Fibroblast of upper back skin (primary cell): ENCODE measurements around the gene MAGI3.
A peak's percentile ranks its signal among the peaks of the same experiment; 100 is the strongest.

Experiments
- DNase-seq: peaks from one replicate; pipeline ENCODE4 v3.0.0-alpha.2; 2013

MAGI3 gene

DNA sequence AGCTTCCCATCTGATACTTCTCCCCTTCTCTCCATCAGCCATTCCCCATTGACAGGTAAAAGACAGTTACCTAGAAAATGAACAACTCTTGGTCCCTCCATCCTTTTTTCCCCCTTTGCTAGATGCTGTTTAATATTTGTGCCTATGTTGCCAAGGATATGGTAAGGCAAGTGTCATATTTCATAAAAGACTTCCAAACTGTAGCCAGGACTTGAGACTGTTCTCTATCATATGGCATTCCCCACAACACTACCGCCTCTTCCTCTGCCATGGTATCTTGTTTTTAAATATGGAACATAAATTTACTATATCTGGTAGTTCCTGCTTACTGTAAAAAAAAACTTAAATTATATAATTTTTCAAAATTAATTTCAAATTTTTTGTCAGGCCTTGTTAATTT lies 271.8 kb downstream of the MAGI3 start:
- DNase-seq = no peak

DNA sequence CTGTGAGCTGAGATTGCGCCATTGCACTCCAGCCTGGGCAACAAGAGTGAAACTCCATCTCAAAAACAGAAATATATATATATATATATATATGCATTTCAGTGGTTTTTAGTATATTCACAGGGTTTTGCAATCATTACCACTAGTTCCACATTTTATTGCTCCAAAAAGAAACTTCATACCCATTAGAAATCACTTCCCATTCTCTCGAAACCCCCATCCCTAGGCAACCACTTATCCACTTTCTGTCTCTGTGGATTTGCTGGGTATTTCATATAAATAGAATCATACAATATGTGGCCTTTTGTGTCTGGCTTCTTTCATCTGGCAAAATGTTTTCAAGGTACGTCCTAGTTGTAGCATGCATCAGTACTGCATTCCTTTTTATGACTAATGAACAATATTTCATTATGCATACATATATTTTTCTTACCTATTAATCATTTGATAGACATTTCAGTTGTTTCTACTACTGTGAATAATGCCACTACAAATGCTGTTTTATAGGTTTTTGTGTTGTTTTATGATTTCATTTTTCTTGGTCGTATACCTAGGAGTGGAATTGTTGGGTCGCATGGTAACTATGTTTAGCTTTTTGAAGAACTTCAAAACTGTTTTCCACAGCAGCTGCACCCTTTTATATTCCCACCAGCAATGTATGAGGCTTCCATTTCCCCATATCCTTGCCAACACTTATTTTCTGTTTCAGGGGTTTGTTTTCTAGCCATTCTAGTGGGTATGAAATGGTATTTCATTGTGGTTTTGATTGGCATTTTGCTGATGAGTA lies 273.0 kb downstream of the MAGI3 start:
- DNase-seq = peak; percentile 84

DNA sequence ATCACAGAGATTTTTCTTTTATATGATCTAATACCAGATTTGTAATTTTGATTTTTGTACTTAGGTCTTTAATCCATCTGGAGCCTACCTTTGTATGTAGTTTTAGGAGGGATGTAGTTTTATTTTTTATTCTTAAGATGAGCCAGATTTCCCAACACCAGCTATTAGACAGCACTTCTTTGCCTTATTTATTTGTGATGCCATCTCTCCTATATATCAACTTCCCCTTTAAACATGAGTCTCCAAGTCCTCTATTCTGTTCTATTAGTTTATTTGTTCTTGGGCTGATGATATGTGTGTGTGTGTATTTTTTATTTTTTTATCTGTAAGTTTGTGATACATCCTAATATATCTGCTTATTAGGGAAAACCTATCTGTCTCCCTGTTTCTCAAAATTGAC lies 274.8 kb downstream of the MAGI3 start:
- DNase-seq = no peak

DNA sequence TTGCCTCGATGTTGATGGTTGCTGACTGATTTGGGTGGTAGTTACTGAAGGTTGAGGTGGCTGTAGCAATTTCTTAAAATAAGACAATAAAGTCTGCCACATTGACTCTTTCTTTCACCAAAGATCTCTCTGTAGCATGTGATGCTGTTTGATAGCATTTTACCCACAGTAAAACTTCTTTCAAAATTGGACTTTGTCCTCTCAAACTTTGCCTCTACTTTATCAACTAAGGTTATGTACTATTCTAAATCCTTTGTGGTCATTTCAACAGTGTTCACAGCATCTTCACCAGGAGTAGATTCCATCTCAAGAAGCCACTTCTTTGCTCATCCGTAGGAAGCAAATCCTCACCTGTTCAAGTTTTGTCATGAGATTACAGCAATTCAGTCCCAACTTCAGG lies 275.8 kb downstream of the MAGI3 start:
- no peak for DNase-seq

DNA sequence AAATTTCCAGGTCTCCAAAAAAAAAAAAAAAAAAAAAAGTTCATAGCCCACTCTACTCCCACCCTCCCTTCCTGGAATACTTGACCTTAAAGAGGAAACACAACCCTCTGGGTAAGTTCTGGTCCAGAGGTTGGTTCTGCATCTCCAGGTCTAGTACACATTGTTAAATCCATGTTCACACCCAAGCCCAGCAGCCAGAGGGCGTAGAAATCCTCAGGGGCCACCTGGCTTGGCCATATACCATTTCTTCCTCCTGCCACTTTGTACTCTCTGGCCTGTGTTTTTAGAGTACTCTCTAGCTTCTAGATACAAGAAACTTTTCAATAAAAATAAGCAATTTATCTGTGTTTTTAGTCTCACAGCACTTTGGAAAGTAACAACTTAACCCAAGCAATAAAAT lies 279.7 kb downstream of the MAGI3 start:
- no peak for DNase-seq

DNA sequence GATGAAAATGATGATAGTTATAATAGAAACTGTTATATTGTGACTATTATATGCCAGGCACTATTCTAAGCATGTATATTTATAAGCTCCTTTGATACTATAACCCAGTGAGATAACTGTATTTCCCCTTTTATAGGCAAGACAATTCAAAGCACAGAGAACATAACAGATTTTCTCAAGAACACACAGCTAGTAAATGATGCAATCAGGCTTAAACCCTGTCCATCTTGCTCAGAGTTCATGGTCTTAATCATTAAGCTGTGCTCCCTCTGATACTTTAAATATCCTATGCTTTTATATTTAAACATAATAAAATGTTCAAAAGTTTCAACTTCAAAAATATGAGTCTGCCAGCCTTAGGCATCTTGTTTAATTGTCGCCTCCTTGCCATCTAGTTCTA lies 280.3 kb downstream of the MAGI3 start:
- DNase-seq = no peak

DNA sequence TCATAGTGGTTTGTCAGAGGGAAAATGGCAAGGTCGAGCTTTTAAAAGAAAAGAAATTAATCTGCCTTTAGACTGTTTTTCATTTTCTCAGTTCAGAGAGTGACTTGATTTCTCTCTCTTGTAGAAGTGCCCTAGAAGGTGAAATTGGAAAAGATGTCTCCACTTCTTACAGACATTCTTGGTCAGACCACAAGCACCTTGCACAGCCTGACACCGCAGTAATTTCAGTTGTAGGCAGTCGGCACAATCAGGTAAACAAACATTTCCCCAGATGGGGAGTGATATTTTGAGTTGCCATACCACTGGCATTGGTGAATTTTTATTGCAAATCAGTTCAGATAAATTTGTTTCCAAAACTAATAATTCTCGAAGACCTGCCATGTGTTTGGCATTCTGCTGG lies 282.2 kb downstream of the MAGI3 start:
- no peak for DNase-seq

DNA sequence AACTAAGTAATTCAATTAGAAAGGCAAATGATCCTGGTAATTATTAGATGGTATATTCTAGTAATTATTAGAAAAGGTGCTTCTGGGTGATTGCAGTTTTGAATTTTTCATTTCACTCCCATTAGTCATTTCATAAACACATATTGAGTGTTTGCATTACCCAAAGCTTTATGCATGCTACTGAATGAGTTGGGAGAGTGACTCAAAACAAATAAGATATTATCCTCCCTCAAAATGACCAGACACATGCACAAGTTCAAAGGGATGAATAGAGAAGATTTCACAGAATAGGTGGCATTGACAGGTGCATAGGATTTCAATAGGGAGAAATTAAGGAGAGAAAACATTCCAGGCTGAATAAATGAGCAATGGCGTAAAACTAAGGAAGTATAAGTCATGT lies 284.3 kb downstream of the MAGI3 start:
- DNase-seq = no peak

DNA sequence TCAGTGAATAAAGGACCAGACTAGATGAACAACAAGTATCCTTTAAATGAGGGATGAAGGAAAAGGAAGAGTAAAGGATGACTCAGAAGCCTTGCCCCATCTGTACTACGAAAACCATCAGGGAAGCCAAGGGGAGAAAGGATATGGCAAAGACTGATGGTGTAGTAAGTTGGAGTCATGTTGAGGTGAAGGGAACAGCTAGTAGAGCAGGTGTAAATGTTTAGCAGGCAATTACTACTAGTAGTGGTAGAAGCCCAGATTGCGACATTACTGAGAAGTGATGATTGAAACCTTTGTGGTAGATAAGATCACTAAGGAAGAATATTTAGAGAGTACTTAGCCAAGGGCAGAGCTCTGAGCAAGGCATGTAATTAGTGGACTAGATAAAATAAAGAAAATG lies 285.0 kb downstream of the MAGI3 start:
- peak; percentile 19 for DNase-seq

DNA sequence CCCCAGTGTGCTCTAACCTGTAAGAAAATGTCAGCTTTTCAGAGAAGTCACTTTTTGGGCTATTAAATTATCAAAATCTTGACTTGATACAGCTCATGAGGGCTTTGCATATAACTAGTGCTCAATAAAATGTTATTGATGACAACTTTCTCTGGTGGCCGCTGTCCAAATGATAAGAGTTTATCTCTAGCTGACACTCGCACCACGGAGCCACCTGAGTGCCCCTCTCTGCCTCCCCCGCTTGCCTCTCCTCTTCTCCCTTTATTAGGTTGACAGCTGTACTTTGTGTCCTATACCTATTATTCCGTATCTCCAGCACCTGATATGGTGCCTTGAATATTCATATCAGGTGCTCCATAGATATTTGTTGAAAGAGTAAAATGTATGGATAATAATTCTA lies 286.2 kb downstream of the MAGI3 start:
- DNase-seq = no peak

DNA sequence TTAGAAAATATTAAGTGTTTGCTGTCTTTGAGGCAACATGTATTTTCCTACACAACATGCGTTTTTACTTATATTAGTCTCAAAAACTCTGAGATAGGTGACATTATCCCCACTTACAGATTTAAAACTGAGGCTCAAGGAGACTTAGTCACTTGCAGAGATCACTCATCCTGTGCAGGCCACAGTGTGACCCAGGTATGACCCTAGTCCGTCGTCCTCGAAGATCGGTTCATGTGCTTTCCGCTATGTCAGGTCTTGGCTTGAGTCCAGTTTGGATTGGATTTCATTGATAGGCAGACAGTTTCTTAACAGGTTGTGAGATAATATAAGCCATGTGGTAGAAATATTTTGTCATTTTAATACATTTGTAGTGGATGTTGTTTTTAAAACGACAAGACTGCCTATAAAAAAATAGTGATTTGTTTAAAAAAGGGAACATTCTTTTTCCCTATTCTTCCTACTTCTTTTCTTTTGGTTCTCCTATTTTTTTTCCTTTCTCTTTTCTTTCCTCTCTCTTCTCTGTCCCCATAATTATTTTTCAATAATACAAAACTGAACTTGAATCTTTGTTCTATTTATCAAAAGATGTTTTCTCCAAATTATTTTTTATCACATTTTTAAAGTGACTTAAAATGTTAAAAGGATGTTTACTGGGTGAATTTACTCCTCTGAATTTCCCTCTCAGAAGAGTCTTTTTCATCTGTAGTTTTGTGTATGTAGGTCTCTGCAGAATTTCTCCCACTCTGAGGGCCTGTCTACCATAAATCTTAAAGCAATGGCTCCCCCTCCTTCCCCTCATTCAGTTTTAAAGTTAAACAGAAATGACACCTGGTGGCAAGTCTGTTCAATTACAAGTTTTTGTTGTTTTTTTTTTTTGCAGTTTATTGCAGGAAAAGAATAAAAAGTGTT lies 287.2 kb downstream of the MAGI3 start:
- DNase-seq = peak; percentile 59

DNA sequence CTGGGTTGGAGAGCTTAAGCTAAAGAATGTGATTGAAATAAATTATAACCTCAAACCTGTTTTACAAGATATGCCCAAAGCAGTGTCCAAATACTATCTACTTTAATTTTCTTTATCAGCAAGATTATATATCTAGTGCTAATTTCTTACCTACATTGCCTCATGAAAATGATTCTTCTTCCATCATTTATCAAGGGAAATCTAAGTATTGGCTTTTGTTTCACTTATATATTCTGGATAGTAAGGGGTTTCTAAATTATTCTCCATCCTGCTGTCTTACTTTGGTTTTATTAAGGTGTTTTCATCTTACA lies 287.8 kb downstream of the MAGI3 start:
- DNase-seq = no peak

DNA sequence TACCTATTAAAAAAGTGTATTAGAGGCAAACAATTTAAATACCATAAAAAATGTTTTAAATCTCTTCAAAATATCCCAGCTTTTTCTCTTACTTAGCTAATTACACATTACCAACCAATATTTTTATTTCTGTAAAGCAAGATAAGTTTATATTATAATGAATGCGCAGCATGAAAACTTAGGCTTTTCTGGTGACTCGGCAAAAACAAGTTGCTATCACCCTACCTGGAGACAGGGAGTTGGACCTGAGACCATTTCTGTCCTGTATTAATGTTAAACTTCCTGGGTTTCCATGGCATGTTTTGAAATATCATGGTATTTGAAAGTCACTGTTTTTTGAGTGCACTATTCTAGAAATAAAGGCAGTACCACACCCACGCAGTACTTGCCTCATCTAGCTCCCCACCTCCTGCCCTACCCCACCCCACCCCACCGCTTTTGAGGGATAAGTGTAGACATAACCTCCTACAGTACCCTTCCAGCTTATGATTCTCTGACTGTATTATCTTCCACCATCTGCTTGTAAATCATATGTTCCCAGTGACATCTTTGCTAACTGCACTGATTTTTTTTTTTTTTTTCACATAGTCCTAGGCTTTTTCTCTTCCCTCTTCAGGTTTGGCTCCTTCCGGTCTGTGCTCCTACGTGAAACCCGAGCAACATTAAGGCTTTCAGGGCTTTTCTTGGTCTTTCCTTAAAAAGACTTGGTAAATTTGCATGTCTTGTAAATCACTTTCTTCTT lies 291.5 kb downstream of the MAGI3 start:
- DNase-seq = no peak

DNA sequence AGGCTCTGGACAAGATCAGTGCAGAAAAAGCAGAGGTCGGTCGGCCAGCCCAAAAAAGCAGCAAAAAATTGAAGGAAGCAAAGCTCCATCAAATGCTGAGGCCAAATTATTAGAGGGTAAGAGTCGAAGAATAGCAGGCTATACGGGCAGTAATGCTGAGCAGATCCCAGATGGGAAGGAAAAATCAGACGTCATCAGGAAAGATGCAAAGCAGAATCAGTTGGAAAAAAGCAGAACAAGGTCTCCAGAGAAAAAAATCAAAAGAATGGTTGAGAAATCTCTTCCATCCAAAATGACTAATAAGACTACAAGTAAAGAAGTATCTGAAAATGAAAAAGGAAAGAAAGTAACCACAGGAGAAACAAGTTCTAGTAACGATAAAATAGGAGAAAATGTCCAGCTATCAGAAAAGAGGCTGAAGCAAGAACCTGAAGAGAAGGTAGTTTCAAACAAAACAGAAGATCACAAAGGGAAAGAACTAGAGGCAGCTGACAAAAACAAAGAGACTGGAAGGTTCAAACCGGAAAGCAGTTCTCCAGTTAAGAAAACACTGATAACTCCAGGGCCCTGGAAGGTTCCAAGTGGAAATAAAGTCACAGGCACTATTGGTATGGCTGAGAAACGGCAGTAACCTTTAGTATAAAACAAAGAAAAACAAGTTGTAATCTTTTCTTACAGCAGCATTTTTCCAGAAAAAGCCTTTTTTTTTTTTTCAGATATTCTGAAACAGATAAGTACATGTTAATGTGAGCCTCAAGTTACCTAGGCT lies 293.3 kb downstream of the MAGI3 start:
- peak; percentile 10 for DNase-seq

DNA sequence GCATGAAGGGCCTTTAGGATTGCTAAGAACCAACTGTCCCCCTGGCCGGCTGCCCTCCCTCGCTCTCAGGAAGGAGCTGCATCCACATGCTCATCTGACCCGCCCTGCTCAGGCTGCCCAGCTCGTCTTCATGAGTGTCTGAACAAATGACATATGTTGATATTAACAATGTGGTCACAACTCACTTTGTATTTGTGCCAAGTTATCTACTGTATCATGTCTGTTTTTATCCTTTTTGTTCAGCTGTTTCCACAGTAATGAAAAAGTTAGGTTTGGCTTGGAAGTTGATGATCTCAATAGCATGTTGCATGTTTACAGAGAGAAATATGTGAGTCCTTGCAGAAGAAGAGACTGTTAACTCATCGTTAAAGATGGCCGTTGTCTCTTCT lies 293.8 kb downstream of the MAGI3 start:
- DNase-seq = peak; percentile 28

DNA sequence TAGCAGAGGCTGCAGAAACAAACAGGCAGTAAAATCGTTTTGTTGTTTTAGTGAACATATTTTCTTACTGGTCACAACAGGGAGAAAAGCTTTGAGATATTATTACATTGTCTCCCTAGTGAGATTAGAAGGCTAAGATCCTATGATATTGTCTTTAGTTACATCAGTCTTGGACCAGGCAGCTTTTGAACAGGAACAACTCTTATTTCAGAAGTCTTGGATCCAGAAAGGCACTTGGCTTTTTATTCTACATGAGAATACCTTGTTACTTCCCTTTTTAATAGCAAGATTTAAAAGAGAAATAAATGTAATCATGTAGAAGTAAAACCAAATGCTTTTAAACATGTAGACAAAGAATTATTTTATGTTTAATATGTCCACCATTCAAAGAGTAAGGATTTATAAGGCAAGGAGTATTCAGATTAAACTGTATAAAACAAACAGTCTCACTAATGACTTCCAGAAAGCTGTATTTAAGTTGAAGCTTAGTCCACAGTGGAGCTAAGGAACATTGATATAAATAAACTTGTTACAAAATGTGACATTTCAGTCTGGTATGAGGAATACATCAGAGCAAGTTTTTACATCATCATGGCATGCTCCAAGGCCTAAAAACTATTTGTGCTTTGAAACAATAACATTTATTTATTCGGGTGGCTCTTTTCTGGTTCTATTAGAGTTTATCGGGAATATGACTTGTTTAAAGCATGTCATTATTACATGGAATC lies 296.7 kb downstream of the MAGI3 start:
- no peak for DNase-seq

DNA sequence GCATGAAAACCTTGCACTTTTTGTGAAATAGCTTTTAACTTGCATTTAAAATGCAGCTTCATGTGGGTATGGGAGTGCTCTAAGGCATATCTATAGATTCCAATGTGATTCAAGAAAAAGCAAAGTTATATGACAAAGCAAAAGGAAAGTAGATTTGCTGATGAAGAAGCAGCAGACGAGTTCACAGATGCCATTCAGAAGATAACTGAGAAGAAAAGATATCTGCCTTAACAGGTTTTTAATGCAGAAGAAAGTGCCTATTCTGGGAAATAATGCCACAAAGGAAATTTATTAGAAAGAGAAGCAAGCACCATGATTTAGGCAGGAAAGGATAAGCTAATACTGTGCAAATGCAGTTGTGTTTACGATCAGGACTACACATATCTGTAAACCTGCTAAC lies 300.9 kb downstream of the MAGI3 start:
- no peak for DNase-seq

DNA sequence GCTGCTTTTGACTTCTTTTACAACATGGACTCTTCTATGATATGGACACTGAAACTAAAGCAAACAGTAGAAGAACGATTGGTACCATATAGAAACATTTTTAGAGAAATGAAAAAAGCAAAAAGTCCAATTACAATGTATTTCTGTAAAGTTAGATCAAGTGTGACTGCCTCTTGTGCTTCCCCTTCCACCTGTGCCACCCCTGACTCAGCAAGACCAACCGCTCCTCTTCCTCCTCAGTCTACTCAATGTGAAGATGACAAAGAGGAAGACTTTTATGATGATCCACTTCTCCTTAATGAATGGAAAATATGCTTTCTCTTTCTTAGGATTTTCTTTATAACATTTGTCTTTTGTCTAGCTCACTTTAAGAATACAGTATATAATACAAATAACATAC lies 302.0 kb downstream of the MAGI3 start:
- DNase-seq = no peak

DNA sequence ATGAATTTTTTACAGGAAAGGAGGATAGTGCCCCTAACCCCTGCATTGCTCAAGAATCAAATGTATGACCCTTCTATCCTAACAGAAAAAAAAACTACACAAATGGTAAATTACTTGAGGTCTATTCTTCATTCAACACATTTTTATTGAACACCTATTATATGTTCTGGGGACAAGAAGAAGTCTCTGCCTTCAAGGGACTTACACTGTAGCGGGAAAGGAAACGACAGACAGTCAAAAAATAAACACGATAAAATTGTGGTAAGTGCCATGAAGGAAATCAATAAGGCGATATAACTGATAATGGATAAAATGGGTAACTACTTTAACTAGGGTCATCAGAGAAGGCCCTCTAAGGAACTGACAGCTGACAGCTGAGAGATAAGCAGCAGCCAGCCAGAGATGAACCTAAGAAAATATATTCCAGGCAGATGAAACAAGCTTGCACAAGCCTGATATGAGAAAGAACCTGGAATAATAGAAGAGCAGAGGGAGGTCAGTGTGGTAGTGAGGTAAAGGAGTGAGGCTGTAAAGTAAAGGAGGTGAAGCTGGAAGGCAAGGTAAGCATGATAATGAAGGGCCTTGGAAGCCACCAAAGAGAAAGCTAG lies 302.6 kb downstream of the MAGI3 start:
- DNase-seq = no peak

DNA sequence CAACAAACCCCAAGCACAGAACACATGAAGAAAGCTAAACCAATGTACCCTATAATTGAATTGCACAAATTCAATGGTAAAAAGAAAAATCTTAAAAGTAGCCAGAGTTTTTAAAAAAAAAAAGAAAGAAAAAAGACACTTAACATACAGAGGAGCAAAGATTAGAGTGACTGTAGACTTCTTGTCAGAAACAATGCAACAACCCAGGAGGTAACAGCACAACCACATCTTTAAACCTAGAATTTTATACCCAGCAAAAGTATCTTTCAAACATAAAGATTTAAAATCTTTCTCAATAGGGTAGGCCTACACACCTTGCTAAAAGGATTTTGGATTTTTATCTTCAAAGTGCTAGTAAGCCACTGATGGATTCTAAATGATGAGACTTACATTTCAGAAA lies 304.6 kb downstream of the MAGI3 start:
- no peak for DNase-seq

DNA sequence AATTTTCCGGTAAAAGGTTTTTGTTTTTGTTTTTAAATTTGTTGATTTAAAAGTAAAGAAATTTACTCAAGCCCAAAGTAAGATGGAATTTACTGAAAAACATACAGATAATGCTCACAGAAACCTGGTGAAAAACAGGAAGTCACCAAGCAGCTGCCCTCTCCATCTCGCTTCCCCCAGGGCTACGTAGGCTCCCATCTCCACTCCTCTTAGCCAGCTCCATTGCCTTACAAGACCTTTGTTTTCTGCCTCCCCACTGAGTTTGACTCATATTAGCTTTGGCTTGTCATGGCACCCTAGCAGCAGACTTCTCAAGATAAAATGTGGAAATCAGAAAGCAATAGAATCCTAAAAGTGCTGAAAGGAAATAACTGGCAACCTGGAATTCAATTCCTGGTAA lies 311.1 kb downstream of the MAGI3 start:
- DNase-seq = peak; percentile 15
